Skeletal muscle satellite cell (primary cell): ENCODE results near the gene C5orf15.
"Not testable (repeated sequence)": the region's sequence is repeated elsewhere in the genome, so short reads cannot be mapped to it uniquely, and the experiment has no call there.

Experiments used
- H3K27me3 ChIP-seq: 2 replicates; pipeline ENCODE4 v1.7.0; 2013; ENCODE audit warnings: low read length; ENCODE audit not compliant: control insufficient read depth, insufficient read depth
- H3K36me3 ChIP-seq: 2 replicates; pipeline ENCODE4 v1.7.0; 2013; ENCODE audit warnings: mild to moderate bottlenecking, control low read depth, low read length; ENCODE audit not compliant: insufficient read depth
- H3K4me1 ChIP-seq: 2 replicates; pipeline ENCODE4 v1.7.0; 2013; ENCODE audit warnings: low read length; ENCODE audit not compliant: control insufficient read depth, insufficient read depth
- H3K4me2 ChIP-seq: 2 replicates; pipeline ENCODE4 v1.7.0; 2013; ENCODE audit warnings: mild to moderate bottlenecking, low read length
- H3K4me3 ChIP-seq: 2 replicates; pipeline ENCODE4 v1.7.0; 2013; ENCODE audit warnings: low read length
- H3K9ac ChIP-seq: 2 replicates; pipeline ENCODE4 v1.7.0; 2013; ENCODE audit warnings: mild to moderate bottlenecking, low read depth, low read length, moderate library complexity
- H3K9me3 ChIP-seq: replicated peaks from 2 replicates; pipeline ENCODE4 v1.7.0; 2013; ENCODE audit warnings: mild to moderate bottlenecking, control low read depth, low read length

The C5orf15 gene

DNA sequence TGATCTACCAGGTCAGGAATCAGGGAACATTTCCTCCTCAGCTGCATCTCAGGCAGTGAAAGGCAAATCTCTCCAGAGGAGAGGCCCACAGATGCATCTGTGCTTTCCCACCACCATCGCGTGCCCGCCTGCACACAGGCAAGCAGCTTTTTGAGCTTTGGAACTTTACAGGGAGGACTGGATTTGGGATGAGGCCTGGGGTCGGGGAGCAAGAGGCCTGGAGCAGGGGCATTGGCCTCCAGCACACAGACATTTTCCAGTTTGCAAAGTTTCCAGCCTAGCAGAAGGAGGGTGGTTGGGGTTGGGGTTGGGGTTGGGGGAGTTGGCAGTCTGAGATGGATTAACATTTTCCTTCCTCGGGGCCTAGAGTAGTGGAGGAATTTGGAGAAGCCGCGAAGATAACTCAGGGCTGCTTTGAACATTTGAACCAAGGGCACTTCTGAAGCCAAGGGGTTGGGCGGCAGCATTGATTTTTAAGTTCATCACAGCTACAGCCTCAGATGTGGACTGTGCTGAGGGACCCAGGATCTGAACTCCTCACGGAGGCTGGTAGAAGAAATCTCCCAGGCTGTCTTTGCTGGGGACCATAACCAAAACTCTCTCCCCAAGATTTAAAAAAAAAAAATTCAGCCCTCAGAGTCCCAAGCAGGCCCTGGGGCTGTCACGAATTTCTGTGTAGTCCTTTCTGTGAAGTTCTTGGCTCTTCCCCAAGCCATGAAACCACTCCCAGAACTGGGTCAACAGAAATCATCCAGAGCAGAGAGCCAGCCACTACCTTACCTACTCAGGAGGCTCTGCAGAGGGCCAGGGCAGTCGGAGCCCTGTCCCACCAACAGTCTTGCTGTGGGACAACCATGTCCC lies 25.6 kb downstream of the C5orf15 start:
- H3K4me2 ChIP-seq, result no peak overlapping the region
- no peak overlapping the region for H3K4me3 ChIP-seq
- no peak overlapping the region for H3K9ac ChIP-seq
- no peaks in the 10 kb centered on the region for H3K4me1 ChIP-seq
- H3K36me3 ChIP-seq, result no peaks in the 10 kb centered on the region
- H3K9me3 ChIP-seq, result no peaks in the 10 kb centered on the region
- H3K27me3 ChIP-seq, result no peaks in the 10 kb centered on the region

DNA sequence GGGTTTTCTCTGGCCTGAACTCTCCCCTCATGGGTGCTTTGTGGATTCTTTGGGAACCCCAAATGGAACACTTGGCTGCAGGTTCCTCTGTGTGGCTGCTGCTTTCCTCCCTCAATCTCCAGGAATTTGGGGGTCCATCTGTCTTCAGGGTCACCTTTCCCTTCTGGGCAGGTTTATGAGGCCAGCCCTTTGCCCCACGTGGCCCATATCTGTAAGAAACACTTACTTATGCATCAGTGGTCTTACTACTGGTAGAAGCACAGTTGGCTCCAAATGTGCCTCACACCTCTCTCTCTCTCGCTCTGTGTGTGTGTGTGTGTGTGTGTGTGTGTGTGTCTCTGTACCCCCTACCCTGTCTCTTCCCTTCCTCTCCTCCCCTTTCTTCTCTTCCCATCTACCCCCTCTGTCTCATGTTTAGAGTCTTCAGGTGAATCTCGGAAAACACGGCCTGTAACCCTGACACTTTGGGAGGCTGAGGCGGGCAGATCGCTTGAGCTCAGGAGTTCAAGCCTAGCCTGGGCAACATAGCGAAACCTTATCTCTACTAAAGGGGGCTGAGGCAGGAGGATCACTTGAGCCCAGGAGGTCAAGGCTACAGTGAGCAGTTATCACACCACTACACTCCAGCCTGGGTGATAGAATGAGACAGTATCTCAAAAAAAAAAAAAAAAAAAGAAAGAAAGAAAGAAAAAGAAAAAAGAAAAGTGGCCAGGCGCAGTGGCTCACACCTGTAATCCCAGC lies 26.8 kb downstream of the C5orf15 start:
- no peaks in the 10 kb centered on the region for H3K9me3 ChIP-seq
- H3K27me3 ChIP-seq, result no peaks in the 10 kb centered on the region
- H3K4me2 ChIP-seq, result no peak overlapping the region
- H3K36me3 ChIP-seq, result no peaks in the 10 kb centered on the region
- no peak overlapping the region for H3K4me3 ChIP-seq
- no peaks in the 10 kb centered on the region for H3K4me1 ChIP-seq
- no peak overlapping the region for H3K9ac ChIP-seq

DNA sequence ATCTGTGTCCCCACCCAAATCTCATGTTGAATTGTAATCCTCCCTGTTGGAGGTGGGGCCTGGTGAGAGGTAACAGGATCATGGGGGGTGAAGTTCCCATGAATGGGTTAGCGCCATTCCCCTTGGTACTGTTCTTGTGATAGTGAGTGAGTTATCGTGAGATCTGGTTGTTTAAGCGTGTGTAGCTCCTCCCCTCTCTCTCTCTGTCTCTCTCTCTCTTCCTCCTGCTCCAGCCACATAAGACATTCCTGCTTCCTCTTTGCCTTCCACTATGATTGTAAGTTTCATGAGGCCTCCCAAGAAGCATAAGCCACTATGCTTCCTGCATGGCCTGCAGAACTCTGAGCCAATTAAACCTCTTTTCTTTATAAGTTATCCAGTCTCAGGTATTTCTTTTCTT lies 28.8 kb downstream of the C5orf15 start:
- no peak overlapping the region for H3K4me2 ChIP-seq
- no peak overlapping the region for H3K4me3 ChIP-seq
- no peaks in the 10 kb centered on the region for H3K27me3 ChIP-seq
- H3K9ac ChIP-seq, result no peak overlapping the region
- H3K9me3 ChIP-seq, result no peaks in the 10 kb centered on the region
- no peaks in the 10 kb centered on the region for H3K36me3 ChIP-seq
- H3K4me1 ChIP-seq, result no peaks in the 10 kb centered on the region

DNA sequence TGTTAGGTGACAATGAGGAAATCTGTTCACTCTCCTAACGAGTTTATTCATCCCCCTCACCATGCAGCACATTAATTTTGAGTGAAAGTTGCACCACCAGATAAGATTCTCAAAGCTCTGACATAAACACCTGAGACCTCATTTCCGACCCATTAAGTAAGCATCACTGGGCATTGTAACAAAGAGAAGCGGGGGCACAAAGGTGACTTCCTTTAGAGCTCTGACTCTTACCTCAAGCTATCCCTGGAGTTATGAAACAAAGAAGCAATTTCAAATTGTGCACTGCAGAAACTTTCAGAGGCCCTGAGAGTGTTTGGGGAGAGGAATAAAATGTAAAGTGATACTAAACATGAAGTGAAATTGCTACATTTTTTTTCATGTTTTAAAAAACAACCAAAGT lies 29.5 kb downstream of the C5orf15 start:
- Histone ChIP-seq H3K27me3 (no peaks in the 10 kb centered on the region), H3K36me3 (no peaks in the 10 kb centered on the region), H3K9me3 (no peaks in the 10 kb centered on the region), H3K4me2 (no peak overlapping the region), H3K4me3 (no peak overlapping the region), H3K4me1 (no peaks in the 10 kb centered on the region), H3K9ac (no peak overlapping the region)

DNA sequence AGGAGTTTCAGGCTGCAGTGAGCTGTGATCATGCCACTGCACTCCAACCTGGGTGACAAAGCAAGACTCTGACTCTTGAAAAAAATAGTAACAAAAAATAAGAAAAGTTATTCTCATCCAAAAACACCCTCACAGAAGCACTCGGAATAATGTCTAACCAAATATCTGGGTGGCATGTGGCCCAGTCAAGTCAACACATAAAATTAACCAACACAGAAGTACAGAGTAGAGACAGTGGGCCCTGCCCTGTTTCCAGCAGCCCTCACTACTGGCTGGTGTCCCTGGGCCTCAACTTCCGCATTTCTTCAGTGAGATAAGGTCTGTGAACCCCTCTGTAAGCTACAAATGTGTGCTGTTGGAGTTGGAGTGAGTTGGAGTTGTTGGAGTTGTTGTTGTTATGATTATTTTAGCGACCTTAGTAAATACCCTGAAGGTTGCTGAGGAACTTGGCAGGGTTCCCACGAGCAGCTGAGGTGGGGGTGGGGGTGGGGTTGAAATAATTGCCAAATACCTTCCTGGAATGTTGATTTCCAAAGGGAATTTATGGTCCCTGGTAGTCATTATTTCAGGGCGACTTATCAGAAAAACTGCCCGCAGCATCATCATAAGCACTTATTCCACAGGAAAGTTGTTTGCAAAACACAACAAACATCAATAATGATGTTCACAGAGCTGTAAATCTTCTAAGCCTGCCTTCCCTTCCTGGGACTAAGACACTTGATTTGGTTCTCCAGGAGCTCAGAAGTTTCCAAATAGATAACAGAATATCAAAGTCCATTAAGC lies 30.2 kb downstream of the C5orf15 start:
- no peaks in the 10 kb centered on the region for H3K36me3 ChIP-seq

DNA sequence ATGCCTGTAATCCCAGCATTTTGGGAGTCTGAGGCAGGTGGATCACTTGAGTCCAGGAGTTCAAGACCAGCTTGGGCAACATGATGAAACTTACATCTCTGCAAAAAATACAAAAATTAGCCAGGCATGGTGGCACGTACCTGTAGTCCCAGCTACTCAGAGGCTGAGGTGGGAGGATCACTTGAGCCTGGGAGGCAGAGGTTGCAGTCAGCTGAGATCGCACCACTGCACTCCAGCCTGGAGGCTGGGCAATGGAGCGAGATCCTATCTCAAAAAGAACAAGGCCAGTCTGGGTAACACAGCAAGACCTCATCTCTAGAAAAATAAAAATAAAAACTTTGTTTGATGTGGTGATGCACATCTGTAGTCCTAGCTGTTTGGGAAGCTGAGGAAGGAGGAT lies 30.8 kb downstream of the C5orf15 start:
- H3K4me2 ChIP-seq, H3K9me3 ChIP-seq, H3K4me3 ChIP-seq, H3K27me3 ChIP-seq, H3K4me1 ChIP-seq, H3K36me3 ChIP-seq, H3K9ac ChIP-seq: not testable (repeated sequence)

More for the DNA sequence above, 30.2 kb downstream of the C5orf15 start:
- Histone ChIP-seq H3K27me3 (no peaks in the 10 kb centered on the region), H3K4me1 (no peaks in the 10 kb centered on the region), H3K9me3 (no peaks in the 10 kb centered on the region), H3K4me2 (no peak overlapping the region), H3K9ac (no peak overlapping the region), H3K4me3 (no peak overlapping the region)

DNA sequence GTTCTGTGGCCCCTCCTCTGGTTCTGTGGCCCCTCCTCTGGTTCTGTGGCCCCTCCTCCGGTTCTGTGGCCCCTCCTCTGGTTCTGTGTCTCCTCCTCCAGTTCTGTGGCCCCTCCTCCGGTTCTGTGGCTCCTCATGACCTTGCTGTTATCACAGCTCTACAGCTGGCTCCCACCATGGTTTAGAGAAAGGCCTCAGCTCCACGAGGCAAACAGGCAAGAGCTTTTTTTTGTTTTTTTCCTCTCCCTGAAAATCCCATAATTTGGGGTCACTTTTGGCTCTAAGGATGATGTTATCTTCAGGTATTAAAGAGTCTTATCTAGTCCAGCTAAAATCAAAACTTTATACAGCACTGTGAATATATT lies 31.8 kb downstream of the C5orf15 start:
- Histone ChIP-seq H3K9me3 (no peaks in the 10 kb centered on the region), H3K27me3 (peaks cover 4% of the 10 kb centered on the region), H3K36me3 (no peaks in the 10 kb centered on the region), H3K4me1 (no peaks in the 10 kb centered on the region), H3K4me3 (no peak overlapping the region), H3K4me2 (no peak overlapping the region), H3K9ac (no peak overlapping the region)

DNA sequence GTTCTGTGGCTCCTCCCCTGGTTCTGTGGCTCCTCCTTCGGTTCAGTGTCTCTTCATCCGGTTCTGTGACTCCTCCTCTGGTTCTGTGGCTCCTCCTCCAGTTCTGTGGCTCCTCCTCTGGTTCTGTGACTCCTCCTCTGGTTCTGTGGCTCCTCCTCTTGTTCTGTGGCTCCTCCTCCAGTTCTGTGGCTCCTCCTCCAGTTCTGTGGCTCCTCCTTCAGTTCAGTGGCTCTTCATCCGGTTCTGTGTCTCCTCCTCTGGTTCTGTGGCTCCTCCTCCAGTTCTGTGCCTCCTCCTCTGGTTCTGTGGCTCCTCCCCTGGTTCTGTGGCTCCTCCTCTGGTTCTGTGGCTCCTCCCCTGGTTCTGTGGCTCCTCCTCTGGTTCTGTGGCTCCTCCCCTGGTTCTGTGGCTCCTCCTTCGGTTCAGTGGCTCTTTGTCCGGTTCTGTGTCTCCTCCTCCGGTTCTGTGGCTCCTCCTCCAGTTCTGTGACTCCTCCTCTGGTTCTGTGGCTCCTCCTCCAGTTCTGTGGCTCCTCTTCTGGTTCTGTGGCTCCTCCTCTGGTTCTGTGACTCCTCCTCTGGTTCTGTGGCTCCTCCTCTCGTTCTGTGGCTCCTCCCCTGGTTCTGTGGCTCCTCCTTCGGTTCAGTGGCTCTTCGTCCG lies 32.3 kb downstream of the C5orf15 start:
- not testable (repeated sequence) for H3K4me1 ChIP-seq, H3K9me3 ChIP-seq, H3K4me2 ChIP-seq, H3K27me3 ChIP-seq, H3K4me3 ChIP-seq, H3K9ac ChIP-seq, H3K36me3 ChIP-seq

DNA sequence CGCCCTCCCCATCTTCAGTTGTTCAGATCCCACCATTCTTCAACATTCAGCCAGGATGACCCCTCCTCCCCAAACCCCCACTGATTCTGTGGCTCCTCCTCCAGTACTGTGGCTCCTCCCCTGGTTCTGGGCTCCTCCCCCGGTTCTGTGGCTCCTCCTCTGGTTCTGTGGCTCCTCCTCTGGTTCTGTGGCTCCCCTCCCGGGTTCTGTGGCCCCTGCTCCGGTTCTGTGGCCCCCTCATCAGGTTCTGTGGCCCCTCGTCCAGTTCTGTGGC lies 32.8 kb downstream of the C5orf15 start:
- Histone ChIP-seq H3K27me3 (peaks cover 4% of the 10 kb centered on the region), H3K9me3 (no peaks in the 10 kb centered on the region), H3K36me3 (no peaks in the 10 kb centered on the region), H3K4me3 (no peak overlapping the region), H3K4me2 (no peak overlapping the region), H3K4me1 (no peaks in the 10 kb centered on the region), H3K9ac (no peak overlapping the region)

DNA sequence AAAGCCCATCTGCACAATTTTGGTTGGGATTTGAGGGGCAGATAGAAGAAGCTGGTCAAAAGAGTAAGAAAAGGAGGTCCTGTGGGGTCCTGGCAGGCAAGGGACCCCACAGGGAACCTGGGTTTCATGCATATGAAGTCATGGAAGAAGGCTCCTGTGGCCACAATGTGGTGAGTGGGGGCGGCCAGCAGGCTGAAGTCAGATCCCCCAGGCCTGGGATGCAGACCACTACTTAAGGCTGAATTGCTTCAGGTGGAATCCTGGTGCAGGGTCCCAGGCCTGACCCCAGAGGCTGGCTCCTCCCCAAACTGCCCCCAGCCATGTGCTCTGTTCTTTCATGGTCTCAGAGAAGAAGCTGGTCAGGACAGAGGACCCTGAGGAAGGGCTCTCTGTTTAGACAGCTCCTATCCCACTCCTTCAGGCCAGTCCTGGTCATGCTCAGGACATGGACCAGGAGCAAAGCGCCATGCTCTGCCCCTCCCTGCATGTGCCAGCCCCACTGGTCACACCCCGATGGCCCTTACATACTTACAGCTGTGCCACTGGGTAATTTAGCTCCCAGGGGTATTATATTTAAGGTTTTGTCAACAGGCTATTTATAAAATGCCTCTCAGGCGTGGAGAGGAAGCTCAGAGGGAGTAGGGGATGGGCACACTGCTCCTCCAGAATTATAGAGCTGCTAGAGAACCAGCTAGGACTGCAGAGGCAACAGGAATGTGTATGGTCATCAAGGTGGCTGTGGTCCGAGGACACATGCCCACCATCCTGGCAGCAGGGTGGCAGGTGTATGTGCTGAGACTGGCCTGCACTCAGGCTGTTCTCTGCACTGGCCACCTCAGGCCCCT lies 33.4 kb downstream of the C5orf15 start:
- Histone ChIP-seq H3K9ac (no peak overlapping the region), H3K9me3 (no peaks in the 10 kb centered on the region), H3K4me3 (no peak overlapping the region), H3K27me3 (peaks cover 4% of the 10 kb centered on the region), H3K36me3 (no peaks in the 10 kb centered on the region), H3K4me2 (no peak overlapping the region), H3K4me1 (peaks cover 3% of the 10 kb centered on the region)

DNA sequence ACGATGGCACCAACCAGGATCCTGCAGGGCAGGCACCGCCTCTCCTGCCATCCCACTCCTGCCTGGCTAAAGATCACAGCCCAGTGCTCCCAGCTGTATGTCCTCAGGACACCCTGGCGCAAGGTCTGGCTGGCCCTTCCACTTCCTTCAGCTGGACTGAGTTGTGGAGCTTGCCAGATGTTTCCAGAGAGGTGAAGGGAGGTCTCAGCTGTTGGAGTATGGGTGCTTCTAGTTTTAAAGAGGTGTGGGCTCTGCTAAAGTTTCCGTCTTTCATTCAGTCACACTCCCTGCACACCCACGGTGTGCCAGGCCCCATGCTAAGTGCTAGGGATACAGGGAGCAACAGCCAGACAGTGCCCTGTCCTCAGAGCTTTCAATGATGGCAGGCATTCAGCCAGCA lies 34.1 kb downstream of the C5orf15 start:
- no peaks in the 10 kb centered on the region for H3K9me3 ChIP-seq
- H3K9ac ChIP-seq, result no peak overlapping the region
- peaks cover 4% of the 10 kb centered on the region for H3K27me3 ChIP-seq
- H3K36me3 ChIP-seq, result no peaks in the 10 kb centered on the region
- H3K4me1 ChIP-seq, result peaks cover 8% of the 10 kb centered on the region
- no peak overlapping the region for H3K4me2 ChIP-seq
- H3K4me3 ChIP-seq, result no peak overlapping the region
